GM21737 (cell line): ENCODE measurements around the gene MTHFD1L.
"Not testable (repeated sequence)": the region's sequence is repeated elsewhere in the genome, so short reads cannot be mapped to it uniquely, and the experiment has no call there.

Source experiments
- ATAC-seq: cut with Tn5 transposase; IDR thresholded peaks from one replicate; pipeline ENCODE4 v1.9.1; 2021; ENCODE audit warnings: mild to moderate bottlenecking, moderate library complexity; ENCODE audit not compliant: unreplicated experiment

Gene MTHFD1L

DNA sequence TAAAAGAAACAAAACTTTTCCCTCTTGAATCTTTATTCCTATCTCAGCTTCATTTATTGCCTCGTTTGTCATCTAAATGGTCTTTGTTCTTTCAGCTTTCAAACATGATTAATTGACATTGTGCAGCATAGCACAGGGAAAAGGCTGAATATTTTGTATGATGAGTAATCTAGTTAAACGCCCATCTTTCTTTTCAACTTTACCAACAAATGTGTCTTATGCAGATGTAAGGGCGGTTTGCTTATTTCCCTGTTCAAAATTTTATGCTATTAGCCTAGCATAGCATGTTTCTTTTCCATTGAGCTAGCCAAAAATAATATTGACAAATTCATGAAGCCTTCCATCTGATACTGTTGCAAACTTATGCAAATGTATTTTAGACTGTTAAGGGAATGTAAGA lies 197.8 kb downstream of the MTHFD1L start:
- no peak for ATAC-seq

DNA sequence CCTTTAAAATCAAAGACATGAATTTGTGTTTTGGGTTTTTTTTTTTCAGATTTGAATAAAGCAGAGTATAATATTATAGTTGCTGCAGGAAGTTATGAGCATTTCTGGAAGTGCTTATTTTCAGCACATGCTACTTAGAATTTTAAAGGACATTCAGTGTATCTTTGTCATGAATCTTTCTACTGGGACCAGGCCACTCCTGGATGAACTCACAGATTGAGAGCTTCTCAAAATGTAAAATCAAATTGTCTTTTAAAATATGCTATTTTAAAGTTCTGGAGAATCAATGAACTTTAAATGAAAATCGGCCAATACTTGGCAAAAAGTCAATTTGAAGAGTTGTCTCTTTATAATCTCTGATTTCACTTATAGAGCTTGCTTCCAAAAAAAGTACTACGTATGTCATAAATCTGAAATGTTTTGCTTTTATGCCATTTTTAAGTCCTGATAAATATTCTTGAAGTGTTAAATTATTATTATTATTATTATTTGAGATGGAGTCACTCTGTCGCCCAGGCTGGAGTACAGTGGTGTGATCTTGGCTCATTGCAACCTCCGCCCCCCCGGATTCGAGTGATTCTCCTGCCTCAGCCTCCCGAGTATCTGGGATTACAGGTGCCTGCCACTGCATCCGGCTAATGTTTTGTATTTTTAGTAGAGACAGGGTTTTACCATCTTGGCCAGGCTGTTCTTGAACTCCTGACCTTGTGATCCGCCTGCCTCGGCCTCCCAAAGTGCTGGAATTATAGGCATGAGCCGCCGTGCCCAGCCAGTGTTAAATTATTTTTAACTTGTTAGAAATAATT lies 198.5 kb downstream of the MTHFD1L start:
- no peak for ATAC-seq

DNA sequence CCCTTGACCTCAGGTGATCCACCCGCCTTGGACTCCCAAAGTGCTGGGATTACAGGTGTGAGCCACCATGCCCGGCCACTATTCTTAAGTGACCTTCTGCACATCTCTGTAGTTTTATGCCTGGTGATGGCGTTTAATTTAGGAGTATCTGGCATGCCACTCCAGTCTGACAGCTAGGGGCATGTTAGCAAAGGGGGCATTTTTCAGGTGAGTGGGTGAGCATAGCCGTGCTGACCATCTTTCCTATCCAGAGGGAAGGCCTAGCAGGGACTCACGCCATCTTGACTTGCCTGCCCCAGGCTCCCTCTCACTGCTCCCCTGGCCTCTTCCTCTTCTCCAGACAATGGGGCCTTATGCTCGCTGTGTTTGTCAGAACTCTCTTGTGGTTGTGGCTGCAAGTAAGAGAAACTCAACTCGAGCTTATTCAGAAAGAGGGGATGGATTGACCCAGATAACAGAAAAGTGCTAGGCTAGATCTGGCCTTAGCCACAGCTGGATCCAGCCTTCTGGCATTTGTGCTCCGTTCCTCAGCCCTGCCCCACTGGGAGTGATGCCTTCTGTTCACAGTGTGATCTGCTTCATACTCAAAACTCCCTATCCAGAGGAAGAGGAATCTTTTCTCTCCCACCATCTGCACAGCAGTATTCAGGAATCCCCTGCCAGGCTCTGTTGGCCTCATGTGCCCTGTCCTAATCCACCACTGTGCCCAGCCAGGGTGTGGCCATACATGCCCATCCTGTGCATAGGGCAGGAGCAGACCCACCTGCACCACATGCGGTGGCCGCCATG lies 199.7 kb downstream of the MTHFD1L start:
- ATAC-seq: no peak

DNA sequence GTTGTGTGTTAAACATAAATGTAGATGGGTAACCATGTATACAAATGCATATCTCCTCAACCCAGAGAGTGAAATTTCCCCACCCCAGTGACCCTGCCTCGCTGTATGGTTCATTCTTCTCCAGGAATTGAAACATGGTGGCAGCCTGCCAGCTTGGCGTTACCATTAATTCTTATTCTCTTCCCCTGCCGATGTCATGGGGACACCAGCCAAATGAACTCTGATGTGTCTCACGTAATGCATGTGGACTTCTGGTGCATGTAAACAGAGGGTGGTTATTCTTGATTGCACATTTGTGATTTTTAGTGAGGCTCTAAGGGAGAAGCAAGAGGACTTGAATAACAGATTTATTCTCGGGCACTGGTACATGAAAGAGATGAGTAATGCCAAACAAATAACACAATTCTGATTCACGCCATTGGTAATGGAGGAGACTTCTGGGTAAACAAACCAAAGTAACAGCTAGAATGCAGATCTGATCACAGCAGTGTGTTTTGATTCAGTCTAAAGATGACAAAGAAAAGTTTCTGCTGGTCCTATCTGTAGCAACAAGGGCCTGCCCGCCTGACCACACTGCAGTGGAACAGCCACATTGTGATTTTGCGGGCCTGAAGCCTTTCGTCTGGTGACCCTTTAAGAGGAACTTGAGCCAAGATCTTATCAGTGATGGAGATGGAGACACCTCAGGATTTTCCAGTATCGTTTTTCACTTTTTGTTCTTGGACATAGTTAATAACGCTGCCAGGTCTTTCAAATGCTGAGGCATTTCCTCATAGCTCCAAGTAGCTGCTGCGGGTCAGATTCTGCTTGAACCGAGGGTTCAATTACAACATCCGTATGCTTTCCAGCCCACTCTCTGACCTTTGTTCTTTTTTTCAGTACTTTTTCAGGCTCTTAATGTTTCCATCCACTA lies 202.4 kb downstream of the MTHFD1L start:
- ATAC-seq: no peak

DNA sequence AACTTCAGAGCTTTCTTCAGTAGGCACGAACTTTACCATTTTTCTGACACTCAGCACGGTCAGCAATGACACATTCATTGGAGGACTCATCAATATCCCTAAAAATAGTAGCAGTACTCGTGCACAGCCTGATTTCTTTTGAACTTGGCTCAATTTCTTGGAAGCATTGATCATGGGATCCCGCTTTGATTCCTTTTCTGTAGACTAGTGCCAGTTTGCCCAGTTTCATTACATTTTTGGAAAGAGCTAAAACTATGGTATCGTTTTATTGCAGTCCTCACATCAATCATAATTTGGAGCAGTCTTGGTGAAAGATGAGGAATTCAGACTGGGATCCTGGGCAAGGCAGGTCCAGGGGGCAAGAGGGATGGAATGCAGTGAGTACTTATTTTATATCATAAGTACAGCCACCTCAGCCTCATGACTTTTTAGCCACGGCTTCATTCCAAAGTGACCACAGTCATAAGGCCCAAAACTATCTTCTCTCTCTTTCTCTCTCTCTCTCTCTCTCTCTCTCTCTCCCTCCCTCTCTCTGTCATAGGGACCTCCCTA lies 203.3 kb downstream of the MTHFD1L start:
- ATAC-seq: no peak

DNA sequence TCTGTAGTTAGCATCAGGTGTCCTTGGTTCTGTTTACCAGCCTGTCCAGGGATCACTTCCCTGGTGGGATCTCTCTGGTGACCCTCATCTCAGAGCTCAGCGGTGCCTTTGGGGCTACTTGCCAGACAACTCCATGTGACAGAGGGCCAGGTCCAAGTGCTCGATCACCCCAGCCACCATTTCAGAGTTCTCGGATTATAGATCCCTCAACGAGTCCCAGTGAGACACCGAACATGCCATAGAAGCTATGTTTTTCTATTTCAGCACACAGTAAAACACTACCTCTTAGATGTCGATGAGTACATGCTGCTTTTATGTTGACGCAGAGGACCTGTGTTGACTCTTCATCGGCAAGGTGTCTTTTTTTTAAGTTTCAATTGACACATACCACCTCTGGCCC lies 204.1 kb downstream of the MTHFD1L start:
- no peak for ATAC-seq

DNA sequence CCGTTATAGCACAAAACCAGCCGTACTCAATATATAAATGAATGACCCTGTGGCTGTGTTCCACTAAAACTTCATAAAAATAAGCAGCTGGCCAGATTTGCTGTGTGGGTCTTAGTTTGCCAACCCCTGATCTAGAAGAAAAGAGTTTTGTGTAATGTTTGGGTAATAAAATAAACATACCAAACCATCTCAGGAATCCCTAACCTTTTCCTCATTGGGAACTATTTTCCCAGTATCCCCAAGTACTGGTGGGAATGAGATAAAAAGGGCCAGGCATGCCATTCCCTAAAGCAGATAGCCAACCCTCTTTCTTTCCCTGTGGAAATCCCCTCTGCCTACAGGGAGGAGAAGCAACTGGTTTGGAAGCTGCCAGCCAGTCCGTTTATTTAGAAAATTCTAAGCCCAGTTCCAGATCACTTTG lies 205.1 kb downstream of the MTHFD1L start:
- ATAC-seq: no peak

DNA sequence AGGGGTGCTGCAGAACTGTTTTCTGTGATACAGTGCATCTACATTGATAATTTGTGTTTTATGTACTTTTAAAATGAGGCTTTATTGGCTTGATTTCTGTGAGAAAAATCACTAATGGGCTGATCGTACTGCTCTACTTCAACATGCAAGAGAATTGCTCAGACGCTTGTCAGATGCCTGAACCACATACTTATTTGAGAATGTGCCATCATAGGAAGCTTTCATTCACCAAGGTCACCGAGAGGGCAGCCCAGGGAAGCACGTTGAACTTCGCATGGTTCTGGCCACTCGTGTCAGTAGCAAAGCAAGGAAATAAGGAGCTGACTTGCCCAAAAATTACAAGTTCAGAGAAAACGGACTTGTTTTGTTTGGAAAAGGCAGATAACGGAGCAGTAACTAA lies 205.8 kb downstream of the MTHFD1L start:
- no peak for ATAC-seq

DNA sequence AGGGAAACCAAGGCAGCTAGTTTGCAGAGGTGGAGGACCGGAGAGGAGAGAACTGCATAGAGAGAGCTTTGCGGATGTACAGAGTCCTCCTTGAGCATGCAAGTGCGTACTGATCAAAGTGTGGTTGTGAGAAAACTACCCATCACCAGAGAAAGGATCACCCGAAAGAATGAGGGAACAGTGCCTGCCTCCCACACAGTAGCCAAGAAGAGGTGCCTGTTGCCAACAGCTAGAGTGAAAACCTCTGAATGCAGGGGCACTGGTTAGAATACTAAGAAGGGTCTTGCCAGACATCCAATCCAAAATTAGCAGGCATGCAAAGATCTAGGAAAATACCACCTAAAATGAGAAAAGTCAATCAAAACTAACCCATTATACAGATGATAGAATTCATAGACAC lies 207.6 kb downstream of the MTHFD1L start:
- no peak for ATAC-seq

DNA sequence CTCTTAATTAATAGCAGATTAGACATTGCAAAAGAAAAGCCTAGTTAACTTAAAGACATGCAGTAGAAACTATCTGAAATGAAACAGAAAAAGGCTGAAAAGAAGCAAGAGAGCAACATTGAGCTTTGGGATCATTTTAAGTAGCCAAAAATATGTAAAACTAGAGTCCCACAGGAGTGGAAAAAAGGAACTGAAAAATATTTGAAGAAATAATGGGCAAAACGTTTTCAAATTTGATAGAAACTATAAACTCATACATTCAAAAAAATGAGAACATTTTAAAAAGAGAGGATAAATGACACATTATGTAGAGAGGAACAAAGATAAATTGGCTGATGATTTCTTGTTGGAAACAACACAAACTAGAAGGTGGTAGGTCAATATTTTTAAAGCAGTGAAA lies 208.2 kb downstream of the MTHFD1L start:
- ATAC-seq: no peak

DNA sequence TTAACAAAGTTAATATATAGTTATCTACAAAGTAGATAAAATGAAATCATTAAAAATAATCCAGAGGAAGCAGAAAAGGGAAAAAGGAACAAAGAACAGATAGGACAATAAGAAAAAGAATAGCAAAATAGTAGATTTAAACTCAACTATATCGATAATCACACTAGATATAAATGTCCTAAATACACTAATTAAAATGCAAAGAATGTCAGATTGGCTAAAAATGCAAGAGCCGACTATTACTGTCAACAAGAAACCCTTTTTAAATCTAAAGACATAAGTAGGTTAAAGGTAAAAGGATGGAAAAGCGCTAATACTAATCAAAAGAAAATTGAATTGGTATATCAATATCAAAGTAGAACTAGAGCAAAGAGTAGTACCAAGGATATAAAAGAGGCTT lies 209.5 kb downstream of the MTHFD1L start:
- no peak for ATAC-seq

DNA sequence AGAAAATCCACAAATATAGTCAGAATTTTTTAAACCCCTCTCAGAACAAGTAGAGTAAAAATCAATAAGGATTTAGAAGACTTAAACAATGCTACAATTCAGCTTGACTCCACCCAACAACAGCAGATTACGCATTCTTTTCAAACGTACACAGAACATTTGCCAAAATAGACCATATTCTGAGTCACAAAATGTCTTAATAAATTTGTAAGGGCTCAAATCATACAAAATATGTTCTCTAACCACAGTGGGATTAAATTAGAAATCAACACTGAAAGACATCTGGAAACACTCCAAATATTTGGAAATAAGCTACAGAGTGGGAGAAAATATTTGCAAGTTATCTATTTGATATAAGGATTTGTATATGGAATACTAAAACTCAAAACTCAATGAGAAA lies 210.0 kb downstream of the MTHFD1L start:
- no peak for ATAC-seq

DNA sequence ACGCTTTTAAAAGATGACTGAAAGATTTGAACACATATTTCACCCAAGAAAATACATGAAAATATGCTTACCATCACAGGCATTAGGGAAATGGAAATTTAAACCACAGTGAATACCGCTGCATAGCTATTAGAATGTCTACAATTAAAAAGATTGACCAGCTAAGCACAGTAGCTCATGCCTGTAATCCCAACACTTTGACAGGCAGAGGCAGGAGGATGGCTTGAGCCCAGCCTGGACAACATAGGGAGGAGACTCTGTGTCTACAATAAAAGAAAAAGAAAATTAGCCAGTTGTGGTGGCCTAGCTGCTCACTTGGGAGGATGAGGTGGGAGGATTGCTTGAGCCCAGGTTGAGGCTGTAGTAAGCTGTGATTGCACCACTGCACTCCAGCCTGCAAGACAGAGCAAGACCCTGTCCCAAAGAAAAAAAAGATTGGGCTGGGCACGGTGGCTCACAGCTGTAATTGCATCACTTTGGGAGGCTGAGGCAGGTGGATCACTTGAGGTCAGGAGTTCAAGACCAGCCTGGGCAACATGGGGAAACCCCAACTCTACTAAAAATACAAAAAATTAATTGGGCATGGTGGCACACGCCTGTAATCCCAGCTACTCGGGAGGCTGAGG lies 210.5 kb downstream of the MTHFD1L start:
- no peak for ATAC-seq

DNA sequence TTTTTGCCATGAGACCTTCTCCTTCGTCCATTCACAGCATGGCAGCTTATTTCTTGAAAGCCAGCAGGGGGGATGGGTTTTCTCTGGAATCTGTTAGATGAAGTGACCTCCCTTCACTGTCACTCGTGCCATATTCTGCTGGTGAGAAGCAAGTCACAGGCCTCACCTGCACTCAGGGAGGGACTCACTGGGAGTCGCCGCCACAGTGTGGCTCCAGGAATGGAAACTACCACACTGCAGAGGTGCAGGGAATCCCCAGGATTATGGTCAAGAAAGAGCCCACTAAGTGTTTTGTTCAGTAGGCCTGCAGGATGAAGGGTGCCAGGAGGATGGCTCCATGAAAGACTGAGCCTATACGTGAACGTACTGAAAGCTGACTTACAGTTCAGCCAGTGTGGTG lies 213.2 kb downstream of the MTHFD1L start:
- no peak for ATAC-seq

DNA sequence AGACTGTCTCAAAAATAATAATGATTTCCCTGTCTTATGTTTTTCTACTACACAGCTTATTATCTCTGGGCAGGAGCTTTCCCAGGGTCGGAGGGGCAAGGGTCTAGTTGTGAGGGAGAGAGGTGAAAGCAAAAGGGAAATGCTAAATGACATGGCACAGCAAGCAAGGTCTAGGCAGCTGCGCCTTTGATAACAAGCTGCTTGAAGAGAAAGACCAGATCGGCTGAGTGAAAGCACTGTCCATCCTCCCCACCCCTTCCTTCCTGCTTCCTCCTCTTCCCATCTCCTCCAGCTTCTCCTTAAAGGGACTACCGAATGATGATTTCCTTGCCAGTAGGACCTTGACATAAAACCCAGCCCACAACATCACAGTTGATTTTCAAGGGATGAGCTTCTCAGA lies 216.2 kb downstream of the MTHFD1L start:
- ATAC-seq: no peak

DNA sequence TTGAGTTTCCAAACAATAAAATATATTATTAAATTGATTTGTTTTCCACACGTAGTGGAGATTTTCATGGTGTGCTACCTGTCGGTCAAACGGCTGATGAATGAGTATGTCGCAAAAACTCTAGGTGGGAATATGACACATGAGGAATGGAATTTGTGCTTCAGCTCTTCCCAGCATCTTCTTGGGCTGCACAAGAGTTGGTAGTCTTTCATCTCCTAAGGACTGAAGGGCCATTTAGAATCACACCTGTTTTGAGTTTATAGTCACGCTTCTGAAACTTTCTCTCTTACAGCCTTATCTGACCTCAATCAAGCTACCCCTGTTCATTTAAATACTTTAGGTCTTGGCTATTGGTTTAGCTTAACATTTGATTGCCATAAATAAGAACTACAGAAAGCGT lies 216.6 kb downstream of the MTHFD1L start:
- ATAC-seq: no peak

DNA sequence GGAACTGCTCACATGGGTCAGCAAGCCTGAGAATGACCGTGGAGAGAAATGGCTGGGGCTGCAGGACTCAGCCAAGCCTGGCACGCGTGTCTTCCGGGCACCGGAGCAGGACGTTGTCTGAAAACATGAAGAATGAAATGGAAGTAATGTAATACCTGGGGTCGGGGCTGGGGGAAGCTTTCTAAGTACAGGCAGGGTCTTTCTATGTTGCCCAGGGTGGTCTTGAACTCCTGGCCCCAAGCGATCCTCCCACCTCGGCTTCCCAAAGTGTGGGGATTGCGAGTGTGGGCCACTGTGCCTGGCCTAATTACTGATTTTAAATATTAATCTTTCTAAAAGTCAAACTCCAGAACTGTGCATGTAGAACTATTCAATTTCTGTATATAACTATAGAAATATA lies 218.8 kb downstream of the MTHFD1L start:
- ATAC-seq: no peak

DNA sequence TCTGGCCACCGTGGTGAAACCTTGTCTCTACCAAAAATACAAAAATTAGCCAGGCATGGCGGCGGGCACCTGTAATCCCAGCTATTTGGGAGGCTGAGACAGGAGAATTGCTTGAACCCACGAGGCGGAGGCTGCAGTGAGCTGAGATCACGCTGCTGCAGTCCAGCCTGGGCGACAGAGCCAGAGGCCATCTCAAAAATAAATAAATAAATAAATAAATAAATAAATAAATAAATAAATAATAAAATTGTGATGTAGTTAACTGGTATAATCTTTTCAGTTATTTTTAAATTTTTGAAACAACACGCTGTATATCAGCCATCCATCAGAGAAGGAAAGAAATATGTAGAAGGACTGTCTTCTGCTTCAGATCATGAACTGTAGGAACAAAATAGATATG lies 221.6 kb downstream of the MTHFD1L start:
- ATAC-seq: not testable (repeated sequence)

DNA sequence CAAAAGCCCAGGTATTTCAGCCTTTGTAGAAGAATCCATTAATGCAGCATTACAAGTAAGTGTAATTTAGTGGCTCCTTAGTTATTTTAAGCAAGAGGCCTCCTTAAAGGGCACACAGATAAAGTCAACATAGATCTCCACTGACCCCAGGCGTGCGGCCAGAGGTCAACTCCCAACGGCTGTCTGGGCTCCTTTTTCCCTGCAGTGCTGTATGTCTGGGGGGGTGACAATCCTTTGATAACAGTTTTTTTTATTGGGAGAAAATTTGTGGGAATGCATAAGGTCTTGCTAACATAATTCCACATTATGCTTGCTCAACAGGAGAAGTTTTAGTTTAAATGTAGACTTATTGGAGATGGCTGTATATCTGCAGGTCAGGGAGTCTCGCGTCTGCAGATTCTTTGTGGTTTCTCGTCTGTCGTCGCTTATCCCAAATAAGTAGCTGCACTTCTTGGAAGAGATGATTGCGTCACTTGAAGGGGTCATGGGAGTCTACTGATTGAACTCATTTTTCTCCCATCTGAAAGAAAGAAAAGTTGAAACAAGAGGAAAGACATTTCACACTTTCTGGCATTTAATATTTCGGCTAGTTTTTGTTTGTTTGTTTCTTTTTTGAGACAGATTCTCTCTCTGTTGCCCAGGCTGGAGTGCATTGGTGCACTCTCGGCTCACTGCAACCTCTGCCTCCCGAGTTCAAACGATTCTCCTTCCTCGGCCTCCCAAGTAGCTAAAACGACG lies 222.5 kb downstream of the MTHFD1L start:
- ATAC-seq: no peak

DNA sequence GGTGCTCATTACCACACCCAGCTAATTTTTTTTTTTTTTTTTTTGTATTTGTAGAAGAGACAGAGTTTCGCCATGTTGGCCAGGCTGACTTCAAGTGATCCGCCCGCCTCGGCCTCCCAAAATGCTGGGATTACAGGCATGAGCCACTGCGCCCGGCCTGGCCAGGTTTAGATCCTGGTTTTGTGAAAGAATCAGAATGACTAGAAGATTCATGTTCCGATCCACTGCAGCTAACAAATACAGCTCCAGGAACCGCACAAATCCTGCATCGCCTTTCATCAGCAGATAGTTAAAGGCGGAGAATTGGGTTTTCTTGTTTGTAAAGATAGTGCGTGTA lies 223.1 kb downstream of the MTHFD1L start:
- no peak for ATAC-seq
